Measurements from ENCODE around the gene DNM3. TPM values are rescaled to one million over a fixed set of nuclear protein-coding genes. Genes with fewer than 3 reads are reported as not detected.

DNM3 gene
- total RNA-seq, 1 donor, result 0.72 TPM

DNA sequence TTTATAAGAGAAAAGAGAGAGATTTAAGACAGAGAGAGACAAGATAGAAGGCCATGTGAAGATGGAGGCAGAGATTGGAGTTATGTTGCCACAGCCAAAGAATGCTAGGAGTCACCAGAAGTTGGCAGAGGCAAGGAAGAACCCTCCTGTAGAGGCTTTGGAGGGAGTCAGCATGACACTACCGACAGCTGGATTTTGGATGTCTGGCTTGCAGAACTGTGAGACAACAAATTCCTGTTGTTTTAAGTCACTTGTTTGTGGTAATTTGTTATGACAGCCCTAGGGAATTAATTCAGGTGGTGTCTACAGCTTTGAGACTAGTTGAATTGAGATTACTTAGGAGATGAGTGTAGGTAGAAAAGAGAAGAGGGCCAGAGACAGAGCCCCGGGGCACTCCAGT lies 158.5 kb downstream of the DNM3 start:
- H3K27me3 ChIP-seq (ENCODE audit: insufficient read depth, low read length), result no peaks in the 10 kb centered on the region
- H3K79me2 ChIP-seq (ENCODE audit: insufficient read depth, low read length), result no peaks in the 10 kb centered on the region
- H4K20me1 ChIP-seq (ENCODE audit: insufficient read depth, low read length), result no peaks in the 10 kb centered on the region
- no peak for TF ChIP-seq CTCF (IDR thresholded peaks at IDR 0.05; ENCODE audit: extremely low read depth, low read depth, low read length)
- H2AFZ ChIP-seq (ENCODE audit: low read length), result no peak overlapping the region
- DNase-seq (ENCODE audit: insufficient read length, low spot score, missing footprints), result no peak
- no peaks in the 10 kb centered on the region for H3K4me1 ChIP-seq (ENCODE audit: insufficient read depth, low read length)
- no peaks in the 10 kb centered on the region for H3K36me3 ChIP-seq (ENCODE audit: insufficient read depth, low read length)
- H3K4me3 ChIP-seq (ENCODE audit: insufficient read depth, low read length), result no peak overlapping the region
- H3K4me2 ChIP-seq (ENCODE audit: insufficient read depth, low read length), result no peak overlapping the region
- no peaks in the 10 kb centered on the region for H3K9me3 ChIP-seq (ENCODE audit: low read depth, low read length)
- H3K27ac ChIP-seq (ENCODE audit: low read depth, low read length), result no peak overlapping the region

DNA sequence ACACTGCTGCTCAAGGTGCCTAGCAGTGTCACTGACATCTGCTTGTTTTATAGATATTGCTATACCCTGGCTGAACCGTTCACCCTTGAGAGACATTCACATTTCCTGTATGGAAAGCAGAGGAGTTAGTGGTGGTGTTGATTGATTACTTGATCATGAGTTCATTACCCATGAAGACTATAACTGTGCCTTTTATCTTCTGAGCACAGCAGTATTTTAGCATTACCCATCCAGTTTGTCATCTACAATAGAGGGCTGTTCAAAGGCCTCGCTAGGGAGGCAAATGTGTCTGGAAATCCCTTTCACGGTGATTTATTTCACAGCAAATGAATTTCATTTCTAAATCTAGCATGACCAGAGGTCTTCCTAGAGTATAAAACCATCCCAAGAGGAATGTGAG lies 160.0 kb downstream of the DNM3 start:
- Histone ChIP-seq H3K4me3 (ENCODE audit: insufficient read depth, low read length) (no peak overlapping the region), H4K20me1 (ENCODE audit: insufficient read depth, low read length) (no peaks in the 10 kb centered on the region), H3K27me3 (ENCODE audit: insufficient read depth, low read length) (no peaks in the 10 kb centered on the region), H3K4me1 (ENCODE audit: insufficient read depth, low read length) (no peaks in the 10 kb centered on the region), H2AFZ (ENCODE audit: low read length) (no peak overlapping the region), H3K79me2 (ENCODE audit: insufficient read depth, low read length) (no peaks in the 10 kb centered on the region), H3K4me2 (ENCODE audit: insufficient read depth, low read length) (no peak overlapping the region), H3K27ac (ENCODE audit: low read depth, low read length) (no peak overlapping the region), H3K36me3 (ENCODE audit: insufficient read depth, low read length) (no peaks in the 10 kb centered on the region), H3K9me3 (ENCODE audit: low read depth, low read length) (no peaks in the 10 kb centered on the region)
- DNase-seq (ENCODE audit: insufficient read length, low spot score, missing footprints), result no peak
- no peak for TF ChIP-seq CTCF (IDR thresholded peaks at IDR 0.05; ENCODE audit: extremely low read depth, low read depth, low read length)

DNA sequence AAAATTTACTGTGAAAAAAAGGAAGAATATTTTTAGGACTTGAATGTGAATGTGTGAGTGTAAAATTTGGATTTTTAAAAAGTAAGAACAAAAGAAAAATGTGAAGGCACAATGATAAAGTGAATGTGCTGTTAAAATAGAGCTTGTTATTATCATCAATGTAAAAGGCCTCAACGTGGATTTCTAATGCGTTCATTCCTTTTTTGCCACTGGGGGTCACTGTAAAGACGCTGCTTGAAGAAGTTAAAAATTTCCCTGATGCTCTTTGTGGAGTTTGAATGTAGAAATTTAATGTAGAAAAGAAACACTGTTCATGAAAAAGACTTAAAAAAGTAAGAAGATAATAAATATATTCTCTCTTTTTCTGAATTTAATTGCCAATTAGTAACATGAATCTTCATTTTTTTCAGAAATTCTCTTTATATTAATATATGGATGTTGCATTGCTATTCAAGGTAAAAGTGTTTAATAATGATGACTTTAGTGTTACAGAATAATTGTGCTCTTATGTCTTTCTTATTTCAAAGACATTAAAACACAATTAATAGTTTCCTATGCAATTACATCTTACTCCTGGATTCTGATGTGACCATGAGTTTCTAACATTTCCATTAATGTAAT lies 161.5 kb downstream of the DNM3 start:
- Histone ChIP-seq H3K27me3 (ENCODE audit: insufficient read depth, low read length) (no peaks in the 10 kb centered on the region), H3K9me3 (ENCODE audit: low read depth, low read length) (no peaks in the 10 kb centered on the region), H3K27ac (ENCODE audit: low read depth, low read length) (no peak overlapping the region), H3K4me1 (ENCODE audit: insufficient read depth, low read length) (no peaks in the 10 kb centered on the region), H3K36me3 (ENCODE audit: insufficient read depth, low read length) (no peaks in the 10 kb centered on the region), H3K79me2 (ENCODE audit: insufficient read depth, low read length) (no peaks in the 10 kb centered on the region), H3K4me2 (ENCODE audit: insufficient read depth, low read length) (no peak overlapping the region), H2AFZ (ENCODE audit: low read length) (no peak overlapping the region), H3K4me3 (ENCODE audit: insufficient read depth, low read length) (no peak overlapping the region), H4K20me1 (ENCODE audit: insufficient read depth, low read length) (no peaks in the 10 kb centered on the region)
- TF ChIP-seq CTCF (IDR thresholded peaks at IDR 0.05; ENCODE audit: extremely low read depth, low read depth, low read length), result peak; percentile 85
- no peak for DNase-seq (ENCODE audit: insufficient read length, low spot score, missing footprints)

GRCh38 chr1:172003766-172004530 lies 162.7 kb downstream of the DNM3 start:
- H3K27me3 ChIP-seq (ENCODE audit: insufficient read depth, low read length), result no peaks in the 10 kb centered on the region
- H4K20me1 ChIP-seq (ENCODE audit: insufficient read depth, low read length), result no peaks in the 10 kb centered on the region
- no peaks in the 10 kb centered on the region for H3K4me1 ChIP-seq (ENCODE audit: insufficient read depth, low read length)
- no peak for DNase-seq (ENCODE audit: insufficient read length, low spot score, missing footprints)
- no peak overlapping the region for H3K4me2 ChIP-seq (ENCODE audit: insufficient read depth, low read length)
- no peak overlapping the region for H2AFZ ChIP-seq (ENCODE audit: low read length)
- TF ChIP-seq CTCF (IDR thresholded peaks at IDR 0.05; ENCODE audit: extremely low read depth, low read depth, low read length), result no peak
- H3K27ac ChIP-seq (ENCODE audit: low read depth, low read length), result no peak overlapping the region
- H3K4me3 ChIP-seq (ENCODE audit: insufficient read depth, low read length), result no peak overlapping the region
- H3K79me2 ChIP-seq (ENCODE audit: insufficient read depth, low read length), result no peaks in the 10 kb centered on the region
- H3K36me3 ChIP-seq (ENCODE audit: insufficient read depth, low read length), result no peaks in the 10 kb centered on the region
- no peaks in the 10 kb centered on the region for H3K9me3 ChIP-seq (ENCODE audit: low read depth, low read length)

Data from osteoblast (primary cell).